Activated naive CD4-positive, alpha-beta T cell treated with anti-CD3 and anti-CD28 coated beads, Interleukin-2, amount 50 U/mL, for 16 hours (primary cell): Measurements from ENCODE around the gene GREB1.

ENCODE experiments used
- DNase-seq: peaks from one replicate; pipeline ENCODE4 v3.0.0-alpha.2; 2020

GREB1 gene

GRCh38 chr2:11533278-11534070, at the start of gene GREB1:
TSS of gene GREB1 (plus strand) at chr2:11534045. CDS start at chr2:11556615, 22,570 bp downstream.
- DNase-seq, result no peak

GRCh38 chr2:11488809-11489208, 45.0 kb upstream of the GREB1 start:
- no peak for DNase-seq

GRCh38 chr2:11490194-11490593, 43.7 kb upstream of the GREB1 start:
- DNase-seq, result no peak

- no peak for DNase-seq
These were observed 42.4 kb upstream of the GREB1 start for GRCh38 chr2:11491348-11491933.

GRCh38 chr2:11492244-11492643, 41.6 kb upstream of the GREB1 start:
- DNase-seq, result no peak

- DNase-seq, result no peak
These were observed 41.1 kb upstream of the GREB1 start for GRCh38 chr2:11492720-11493119.

- DNase-seq, result no peak
These were observed 40.6 kb upstream of the GREB1 start for GRCh38 chr2:11493282-11493681.

- DNase-seq, result no peak
These were observed 39.5 kb upstream of the GREB1 start for GRCh38 chr2:11494310-11494709.

GRCh38 chr2:11495844-11496681, 37.8 kb upstream of the GREB1 start:
- no peak for DNase-seq

- DNase-seq, result no peak
These were observed 35.3 kb upstream of the GREB1 start for GRCh38 chr2:11498543-11499034.

GRCh38 chr2:11499081-11499743, 34.6 kb upstream of the GREB1 start:
- DNase-seq, result no peak

GRCh38 chr2:11500702-11501303, 33.0 kb upstream of the GREB1 start:
- no peak for DNase-seq

GRCh38 chr2:11502740-11503292, 31.0 kb upstream of the GREB1 start:
- DNase-seq, result no peak

- DNase-seq, result no peak
These were observed 30.4 kb upstream of the GREB1 start for GRCh38 chr2:11503354-11503927.

GRCh38 chr2:11505652-11506610, 27.9 kb upstream of the GREB1 start:
- DNase-seq, result no peak

- DNase-seq, result no peak
These were observed 27.3 kb upstream of the GREB1 start for GRCh38 chr2:11506611-11506969.

- no peak for DNase-seq
These were observed 26.3 kb upstream of the GREB1 start for GRCh38 chr2:11507517-11507916.

- no peak for DNase-seq
These were observed 25.6 kb upstream of the GREB1 start for GRCh38 chr2:11508279-11508678.

GRCh38 chr2:11509657-11510360, 24.0 kb upstream of the GREB1 start:
- no peak for DNase-seq

GRCh38 chr2:11512431-11512830, 21.4 kb upstream of the GREB1 start:
- no peak for DNase-seq
